Measurements from ENCODE around the gene CPNE8. TPM values are rescaled to one million over a fixed set of nuclear protein-coding genes. Genes with fewer than 3 reads are reported as not detected.

Gene CPNE8
- polyA plus RNA-seq, 4 donors, result 10.2 to 20.8 (median 11.9) TPM

DNA sequence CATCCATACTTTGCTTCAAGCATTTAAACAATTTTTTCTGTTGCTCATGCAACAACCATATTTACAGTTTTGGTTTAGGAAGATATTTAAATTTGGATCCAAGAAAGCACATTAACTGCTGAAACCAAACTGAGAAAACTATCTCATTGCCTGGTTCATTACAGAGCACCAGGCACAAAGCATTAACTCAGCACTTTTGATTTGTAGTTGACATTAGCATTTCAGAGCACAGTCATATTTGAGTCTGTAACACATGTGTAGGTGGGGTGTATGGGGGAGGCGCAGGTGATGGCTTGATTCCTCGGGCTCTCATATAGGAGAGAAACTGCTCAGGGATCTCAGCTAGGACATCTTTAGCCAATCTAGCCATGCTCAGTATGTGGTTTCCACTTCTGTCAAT is 251.7 kb downstream of the CPNE8 start:
- DNase-seq (ENCODE audit: low read depth in 4 of 4, low spot score in 2 of 4), result no peak

DNA sequence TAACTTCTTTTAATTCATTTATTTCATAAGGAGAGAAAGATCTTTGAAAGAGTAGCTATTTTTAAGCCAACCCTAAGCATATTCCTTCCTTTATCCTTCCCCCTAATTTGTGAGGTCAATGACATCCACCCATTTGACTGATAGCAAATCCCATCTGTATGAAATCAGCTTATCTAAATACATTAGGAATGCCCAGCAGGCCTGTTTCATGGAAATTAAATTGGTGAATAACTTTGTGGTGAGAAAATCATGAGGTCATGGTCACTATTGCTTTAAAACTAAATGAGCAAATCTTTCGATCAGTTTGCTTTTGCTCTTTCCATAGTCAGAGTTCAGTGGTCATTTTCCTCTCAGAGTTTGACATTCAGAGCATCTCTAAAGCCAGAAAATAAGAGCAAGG is 256.6 kb downstream of the CPNE8 start:
- DNase-seq (ENCODE audit: low read depth in 4 of 4, low spot score in 2 of 4), result no peak

DNA sequence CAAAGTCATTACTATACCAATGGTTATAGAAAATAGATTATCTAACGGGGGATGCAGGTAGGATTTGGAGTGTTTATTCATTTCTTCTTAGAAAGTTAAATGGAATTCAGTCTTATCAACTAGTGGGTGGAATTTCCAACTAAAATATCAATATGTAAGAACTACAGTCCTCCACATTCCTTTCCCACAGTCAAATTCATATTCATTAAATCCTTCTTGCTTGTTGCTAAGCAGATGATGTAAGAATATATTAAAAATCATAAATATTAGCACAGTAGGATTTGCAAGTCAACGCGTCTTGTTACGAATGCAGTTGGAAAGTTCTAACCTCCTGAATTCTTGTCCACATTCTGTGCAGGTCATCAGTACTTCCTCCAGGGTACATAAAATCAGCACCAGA is 259.2 kb downstream of the CPNE8 start:
- DNase-seq (ENCODE audit: low read depth in 4 of 4, low spot score in 2 of 4), result no peak

DNA sequence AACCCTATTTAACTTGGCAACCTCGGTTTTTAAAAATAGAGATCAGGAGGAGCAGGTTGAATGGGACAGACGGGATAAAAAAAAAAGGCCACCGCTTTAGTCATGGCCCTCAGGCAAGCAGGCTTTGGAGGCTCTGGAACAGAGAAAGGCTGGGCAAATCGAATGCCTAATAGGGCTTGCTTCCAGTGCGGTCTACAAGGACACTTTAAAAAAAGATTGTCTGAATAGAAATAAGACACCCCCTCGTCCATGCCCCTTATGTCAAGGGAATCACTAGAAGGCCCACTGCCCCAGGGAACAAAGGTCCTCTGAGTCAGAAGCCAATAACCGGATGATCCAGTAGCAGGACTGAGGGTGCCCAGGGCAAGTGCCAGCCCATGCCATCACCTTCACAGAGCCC is 265.8 kb downstream of the CPNE8 start:
- no peak for DNase-seq (ENCODE audit: low read depth in 4 of 4, low spot score in 2 of 4)

DNA sequence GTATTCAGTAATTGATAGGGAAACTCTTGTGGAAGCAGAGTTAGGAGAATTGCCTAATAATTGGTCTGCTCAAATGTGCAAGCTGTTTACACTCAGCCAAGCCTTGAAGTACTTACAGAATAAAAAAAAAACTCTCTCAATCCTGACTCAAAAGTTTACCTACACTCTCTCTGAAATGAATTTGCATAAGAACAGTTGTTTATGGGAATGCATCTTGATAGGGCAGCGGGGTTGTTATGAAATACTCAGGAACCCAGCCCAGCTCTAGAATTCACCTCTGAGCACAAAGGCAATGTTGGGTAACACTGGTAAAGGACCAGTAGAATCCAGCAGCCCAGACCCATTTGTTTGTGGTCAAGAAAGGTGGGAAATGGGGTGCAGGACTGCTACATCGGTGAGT is 267.0 kb downstream of the CPNE8 start:
- no peak for DNase-seq (ENCODE audit: low read depth in 4 of 4, low spot score in 2 of 4)

DNA sequence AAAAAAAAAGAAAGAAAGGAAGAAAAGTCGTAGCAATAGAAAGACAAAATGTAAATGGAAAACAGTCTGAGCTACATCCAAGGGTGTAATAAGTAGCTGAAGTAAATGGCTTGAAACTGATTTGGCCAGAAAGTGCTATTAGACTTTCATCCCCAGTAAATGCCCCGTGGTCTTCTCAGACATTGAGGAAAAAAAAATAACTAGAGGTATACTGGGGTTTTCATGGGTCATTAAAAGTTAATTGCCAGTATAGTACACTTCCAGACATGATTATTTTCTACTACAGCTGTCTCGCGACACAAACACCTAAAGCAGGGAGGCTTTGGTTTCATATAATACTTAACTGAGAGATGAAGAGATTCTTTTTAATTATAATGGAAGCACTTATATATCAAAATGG is 271.9 kb downstream of the CPNE8 start:
- DNase-seq (ENCODE audit: low read depth in 4 of 4, low spot score in 2 of 4), result peak in 1 of 4 donors; percentile 23

- DNase-seq (ENCODE audit: low read depth in 4 of 4, low spot score in 2 of 4), result no peak
Measured at GRCh38 chr12:38629064-38629463, 276.3 kb downstream of the CPNE8 start.

DNA sequence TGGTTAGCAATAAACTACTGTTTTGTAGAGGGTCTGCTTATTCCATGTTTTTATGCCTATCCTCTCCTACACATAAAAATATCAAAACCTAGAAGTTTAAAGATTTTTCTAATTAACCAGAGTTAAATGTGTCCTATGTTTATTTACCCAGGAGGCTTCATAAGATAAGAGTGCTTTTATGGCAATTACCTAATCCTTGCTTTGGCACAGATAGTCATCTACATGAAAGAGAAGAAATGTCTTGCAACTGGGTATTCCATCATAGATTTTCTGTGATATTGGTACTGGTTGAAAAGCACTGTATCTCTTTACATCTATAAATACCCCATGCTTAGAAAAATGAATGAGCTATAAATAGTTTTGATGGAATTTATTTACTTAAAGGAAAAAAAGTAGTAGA is 277.1 kb downstream of the CPNE8 start:
- no peak for DNase-seq (ENCODE audit: low read depth in 4 of 4, low spot score in 2 of 4)

GRCh38 chr12:38625306-38625705 is 280.1 kb downstream of the CPNE8 start:
- DNase-seq (ENCODE audit: low read depth in 4 of 4, low spot score in 2 of 4), result no peak

GRCh38 chr12:38614171-38614570 is 291.2 kb downstream of the CPNE8 start:
- DNase-seq (ENCODE audit: low read depth in 4 of 4, low spot score in 2 of 4), result no peak

DNA sequence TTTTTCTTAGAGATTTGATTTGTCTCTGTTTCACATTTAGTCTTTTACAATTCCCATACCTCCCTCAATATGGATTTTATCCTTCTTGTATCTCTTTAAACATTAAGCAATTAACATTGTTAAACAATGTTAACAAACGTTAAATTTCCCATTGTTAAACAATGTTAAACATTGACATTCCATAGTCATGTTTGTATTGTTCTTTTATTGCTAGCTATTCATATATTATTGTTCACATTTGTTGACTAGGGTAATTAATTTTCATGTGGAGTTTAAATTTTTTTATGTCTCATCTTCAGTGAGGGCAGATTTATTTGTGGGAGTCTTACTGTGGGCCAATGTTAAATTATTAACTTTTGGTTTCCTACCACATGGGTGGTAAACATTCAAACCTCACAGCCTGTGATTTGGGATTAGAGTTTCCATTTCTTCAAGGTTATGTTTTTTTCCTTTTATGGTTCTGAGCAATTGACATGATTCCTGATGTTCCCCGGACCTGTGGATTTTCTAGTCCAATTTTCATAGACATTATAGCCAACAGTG is 294.5 kb downstream of the CPNE8 start:
- DNase-seq (ENCODE audit: low read depth in 4 of 4, low spot score in 2 of 4), result no peak

GRCh38 chr12:38607295-38607694 is 298.1 kb downstream of the CPNE8 start:
- no peak for DNase-seq (ENCODE audit: low read depth in 4 of 4, low spot score in 2 of 4)
